Stimulated activated CD8-positive, alpha-beta memory T cell treated with anti-CD3 and anti-CD28 coated beads, Interleukin-12 subunit alpha, Interleukin-12 subunit beta, amount 100 ng/mL, for 24 hours (primary cell): Measurements from ENCODE around the gene SLC45A1.
A peak's percentile ranks its signal among the peaks of the same experiment; 100 is the strongest.

Experiments used
- DNase-seq: peaks from one replicate; pipeline ENCODE4 v3.0.0-alpha.2; 2020; ENCODE audit errors: extremely low read depth

Gene SLC45A1

DNA sequence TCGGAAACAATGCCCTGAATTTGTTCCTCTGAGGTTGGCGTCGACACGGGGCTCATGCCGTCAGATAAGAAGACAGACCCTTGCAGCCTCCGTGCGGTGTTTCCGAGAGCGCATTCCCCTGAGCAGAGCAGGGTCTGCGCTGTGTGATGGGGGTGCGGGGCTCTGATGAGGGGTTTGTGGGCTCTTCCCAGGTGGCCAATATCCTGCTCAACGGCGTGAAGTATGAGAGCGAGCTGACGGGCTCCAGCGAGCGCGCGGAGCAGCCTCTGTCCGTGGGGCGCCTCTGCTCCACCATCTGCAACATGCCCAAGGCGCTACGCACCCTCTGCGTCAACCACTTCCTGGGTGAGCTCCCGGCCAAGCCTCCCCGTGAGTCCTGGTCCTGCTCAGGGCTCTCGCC lies 17.3 kb downstream of the SLC45A1 start:
- no peak for DNase-seq

GRCh38 chr1:8337776-8338525 lies 20.0 kb downstream of the SLC45A1 start:
- no peak for DNase-seq

GRCh38 chr1:8338526-8339202 lies 20.8 kb downstream of the SLC45A1 start:
- no peak for DNase-seq

GRCh38 chr1:8339203-8339600 lies 21.3 kb downstream of the SLC45A1 start:
- DNase-seq = no peak

DNA sequence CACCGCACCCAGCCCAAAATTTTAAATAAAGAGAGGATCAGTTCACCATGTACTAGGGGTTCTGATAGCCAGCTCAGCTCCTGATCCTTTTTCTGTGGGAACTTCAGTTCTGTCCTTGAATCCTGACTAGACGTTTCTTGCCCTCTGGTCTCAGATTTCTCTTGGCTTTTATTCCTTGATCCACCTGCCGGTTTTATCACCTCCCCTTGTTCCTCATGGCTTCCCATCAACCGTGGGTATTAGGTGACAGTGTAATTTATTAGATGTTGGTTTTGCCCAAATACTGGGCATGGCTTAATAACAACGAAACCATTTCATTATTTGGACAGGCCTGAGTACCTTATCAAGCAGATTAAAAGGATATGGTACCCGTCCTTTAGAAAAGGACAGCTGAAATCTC lies 22.5 kb downstream of the SLC45A1 start:
- DNase-seq = no peak

- no peak for DNase-seq
These were observed 24.4 kb downstream of the SLC45A1 start for GRCh38 chr1:8342325-8342724.

GRCh38 chr1:8343044-8343443 lies 25.1 kb downstream of the SLC45A1 start:
- no peak for DNase-seq

DNA sequence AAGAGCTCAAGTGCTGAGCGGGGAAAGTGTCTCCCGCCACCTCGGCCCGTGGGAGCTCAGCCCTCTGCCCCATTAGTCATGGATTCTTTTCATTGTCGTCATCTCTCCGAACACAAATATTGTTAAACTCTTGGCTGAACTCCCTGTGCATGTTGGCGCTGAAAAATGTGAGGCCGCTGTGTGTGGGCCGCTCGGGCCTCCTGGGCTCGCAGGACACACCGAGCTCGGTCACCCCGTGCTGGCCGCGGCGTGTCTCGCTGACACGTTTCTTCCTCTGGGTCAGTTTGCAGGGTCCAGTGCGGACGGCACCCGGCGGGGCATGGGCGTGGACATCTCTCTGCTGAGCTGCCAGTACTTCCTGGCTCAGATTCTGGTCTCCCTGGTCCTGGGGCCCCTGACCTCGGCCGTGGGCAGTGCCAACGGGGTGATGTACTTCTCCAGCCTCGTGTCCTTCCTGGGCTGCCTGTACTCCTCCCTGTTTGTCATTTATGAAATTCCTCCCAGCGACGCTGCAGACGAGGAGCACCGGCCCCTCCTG lies 25.6 kb downstream of the SLC45A1 start:
- no peak for DNase-seq

GRCh38 chr1:8344893-8345507 lies 27.1 kb downstream of the SLC45A1 start:
- no peak for DNase-seq

DNA sequence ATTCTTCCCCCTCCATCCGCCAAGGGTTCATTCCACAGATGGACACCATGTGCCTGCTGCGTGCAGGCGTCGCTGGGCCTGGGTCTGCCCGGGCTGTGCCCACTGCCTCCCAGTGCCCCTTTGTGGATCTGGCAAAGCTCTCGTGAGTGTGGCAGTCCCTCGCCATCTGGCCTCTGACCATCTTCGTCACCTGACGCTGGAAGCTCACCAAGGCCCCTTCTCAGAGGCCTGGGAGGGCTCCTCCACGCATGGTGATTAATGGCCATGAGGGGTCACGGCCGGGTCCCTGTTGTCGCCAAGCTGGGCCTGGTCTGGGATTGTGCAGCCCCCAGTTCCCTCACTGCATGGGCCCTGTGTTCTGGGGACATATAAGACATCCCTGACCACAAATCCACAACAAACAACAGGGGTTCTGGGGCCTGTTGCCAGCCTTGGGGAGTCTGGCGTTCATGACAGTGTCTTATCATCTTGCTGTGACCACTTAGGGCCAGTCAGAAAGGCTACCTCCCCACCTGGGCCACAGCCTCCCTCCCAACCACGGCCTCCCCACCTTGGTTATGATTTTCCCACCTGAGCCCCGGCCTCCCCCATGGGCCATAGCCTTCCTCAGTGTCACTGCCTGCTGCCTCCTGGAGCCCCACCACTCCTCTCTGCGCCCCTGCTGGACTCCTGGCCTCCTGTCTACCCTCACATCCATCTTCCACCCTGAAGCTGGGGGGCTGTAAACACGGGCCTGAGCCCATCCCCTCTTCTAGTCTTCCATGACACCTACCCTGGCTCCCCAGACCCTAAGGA lies 27.9 kb downstream of the SLC45A1 start:
- DNase-seq = no peak

DNA sequence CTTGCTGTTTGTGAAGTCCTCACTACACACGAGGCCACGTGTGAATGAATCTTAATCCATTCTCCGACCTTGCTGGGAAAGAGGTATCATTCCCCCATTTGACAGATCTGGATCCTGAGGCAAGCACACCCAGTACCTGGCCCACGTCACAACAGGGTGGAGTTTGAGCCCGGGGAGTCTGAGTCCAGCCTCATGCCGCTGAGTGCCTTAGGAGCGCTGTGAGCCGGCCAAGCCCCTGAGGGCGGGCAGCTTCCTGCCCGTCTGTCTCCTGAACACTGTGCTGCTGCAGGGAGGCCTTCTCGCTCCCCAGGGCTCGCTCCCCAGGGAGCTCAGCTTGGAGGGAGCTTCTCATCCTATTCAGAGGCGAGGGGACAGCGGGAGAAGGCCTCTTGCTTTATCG lies 29.7 kb downstream of the SLC45A1 start:
- no peak for DNase-seq

- DNase-seq = no peak
These were observed 30.3 kb downstream of the SLC45A1 start for GRCh38 chr1:8348047-8348776.

DNA sequence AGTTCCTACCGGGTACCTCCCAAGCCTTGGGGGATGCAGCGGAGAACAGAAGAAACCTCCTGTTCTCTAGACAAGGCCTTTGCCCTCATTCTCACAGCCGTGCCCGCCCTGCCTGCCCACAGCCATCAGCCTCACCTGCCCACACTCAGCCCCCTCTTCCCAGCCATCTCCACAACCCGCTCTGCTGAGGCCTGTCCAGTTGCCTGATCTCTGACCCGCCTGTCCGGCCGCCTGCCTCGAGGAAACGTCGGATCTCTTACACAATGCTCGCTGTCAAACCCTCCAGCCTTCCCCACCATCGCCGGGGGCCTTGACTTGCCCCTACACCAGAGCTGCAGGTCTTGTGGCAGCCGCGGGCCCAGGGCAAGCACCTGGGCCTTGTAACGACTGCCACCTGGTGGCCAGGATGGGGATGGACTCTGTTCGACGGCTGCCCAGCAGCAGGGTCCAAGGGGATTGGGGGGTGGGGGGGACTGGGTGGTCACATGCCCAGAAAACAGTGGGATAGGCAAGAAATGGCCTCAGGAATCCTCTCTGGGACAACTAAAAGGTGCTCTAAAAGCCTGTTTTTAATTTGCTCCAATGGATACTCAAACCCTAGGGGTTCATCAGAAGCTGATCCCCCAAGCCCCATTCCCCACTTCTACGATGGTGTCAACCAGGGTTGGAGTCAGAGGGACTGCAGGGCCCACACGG lies 31.0 kb downstream of the SLC45A1 start:
- DNase-seq = peak; percentile 35

DNA sequence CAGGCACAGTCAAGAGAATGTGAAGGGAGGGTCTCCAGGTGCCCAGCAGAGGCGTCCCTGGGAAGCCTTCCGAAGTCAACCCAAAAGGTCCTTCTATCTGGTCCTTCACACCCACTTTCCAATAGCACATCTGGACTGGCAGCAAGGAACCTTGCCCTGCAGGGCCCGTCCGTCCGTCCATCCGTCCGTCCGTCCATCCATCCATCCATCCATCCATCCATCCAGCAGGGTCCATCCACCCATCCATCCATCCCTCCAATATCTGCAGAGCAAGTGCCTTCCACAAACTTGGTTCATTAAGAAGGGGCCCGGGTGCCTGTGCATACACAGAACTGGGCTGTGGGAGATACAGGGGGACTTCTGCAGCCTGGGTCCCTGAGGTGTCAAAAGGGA lies 31.6 kb downstream of the SLC45A1 start:
- no peak for DNase-seq

GRCh38 chr1:8349961-8350360 lies 32.0 kb downstream of the SLC45A1 start:
- no peak for DNase-seq

- no peak for DNase-seq
These were observed 33.2 kb downstream of the SLC45A1 start for GRCh38 chr1:8350914-8351684.

DNA sequence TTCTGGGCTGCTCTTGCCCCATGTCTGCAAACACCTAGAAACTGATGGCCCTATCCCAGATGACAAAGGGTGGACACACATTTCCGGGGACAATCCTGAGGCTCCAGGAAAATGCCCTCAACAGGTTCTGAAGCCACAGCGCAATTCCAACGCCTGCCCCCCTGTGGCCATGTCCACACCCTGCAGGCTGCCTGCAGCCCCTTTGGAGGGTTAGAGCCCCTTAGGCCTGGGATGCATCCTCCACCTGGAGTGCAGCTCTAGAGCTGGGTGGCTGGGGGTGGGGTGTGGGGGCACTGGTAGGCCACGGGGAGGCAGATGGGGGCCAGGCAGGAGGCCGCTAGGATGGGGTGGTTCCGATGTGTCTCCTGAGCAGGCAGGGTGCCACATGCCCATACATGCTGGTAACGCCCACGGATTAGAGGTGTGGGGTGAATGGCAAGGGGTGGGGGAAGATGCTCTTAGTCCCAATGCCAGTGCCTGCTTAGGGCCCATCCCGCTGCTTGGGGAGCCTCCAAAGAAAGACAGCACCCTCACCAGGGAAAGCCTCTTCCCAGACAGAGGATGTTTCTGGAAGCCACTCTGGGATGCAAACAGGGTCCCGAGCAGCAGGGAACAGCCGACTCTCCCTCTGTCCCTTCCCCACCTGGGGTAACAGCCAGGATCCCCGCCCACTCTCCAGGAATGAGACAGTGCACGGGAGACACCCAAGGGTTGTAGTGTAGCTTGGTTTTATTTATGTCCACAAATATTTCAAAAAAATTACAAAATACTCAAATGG lies 34.0 kb downstream of the SLC45A1 start:
- no peak for DNase-seq

DNA sequence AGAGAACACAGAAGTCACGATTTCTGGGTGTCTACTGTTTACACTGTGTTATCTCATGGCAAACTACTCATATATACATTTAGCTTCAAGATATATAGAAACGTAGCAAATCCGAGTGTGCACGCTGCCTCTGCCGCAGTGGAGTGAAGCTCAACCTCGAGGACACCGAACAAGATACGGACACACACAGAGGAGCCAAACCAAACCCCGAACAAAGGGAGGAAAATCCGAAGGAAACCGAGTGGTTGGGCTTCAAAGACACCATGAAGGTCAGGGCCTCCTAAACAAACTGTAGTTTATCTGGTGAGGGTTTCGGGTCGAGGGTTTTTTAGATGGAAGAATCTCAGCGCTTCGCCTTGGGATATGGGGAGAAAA lies 34.5 kb downstream of the SLC45A1 start:
- DNase-seq = no peak
